Measurements from ENCODE around the gene SPPL2C. TPM values are rescaled to one million over a fixed set of nuclear protein-coding genes. Genes with fewer than 3 reads are reported as not detected.

Gene SPPL2C
- total RNA-seq, 1 experiment from 2014 or later = not detected

DNA sequence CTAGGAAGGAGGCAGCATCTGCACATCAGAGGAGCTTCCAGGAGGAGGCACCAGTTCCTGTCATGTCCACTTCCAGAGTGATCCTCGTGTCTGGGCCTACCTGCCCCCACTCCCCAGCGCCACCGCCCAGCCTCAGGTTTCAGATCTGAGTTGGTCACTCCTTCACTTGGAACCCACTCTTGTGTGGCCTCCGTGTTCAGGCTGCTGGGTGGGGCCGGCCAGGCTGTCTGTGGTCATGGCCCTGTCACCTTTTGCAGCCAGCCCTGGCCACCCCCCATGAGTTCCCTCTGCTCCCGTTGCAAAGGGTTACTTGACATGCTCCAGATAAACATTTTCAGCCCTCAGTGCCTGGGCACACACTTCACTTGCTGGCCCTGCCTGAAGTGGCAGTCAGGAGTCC, 26.6 kb upstream of the SPPL2C start:
- Histone ChIP-seq H3K27ac (ENCODE audit: low read depth, low read length, poor library complexity, severe bottlenecking) (no peak overlapping the region), H3K27me3 (replicated peaks; ENCODE audit: insufficient read depth, low read depth, low read length, poor library complexity) (no peaks in the 10 kb centered on the region), H3K4me3 (ENCODE audit: low read depth, low read length, poor library complexity, severe bottlenecking) (no peak overlapping the region), H3K4me1 (ENCODE audit: insufficient read depth, low read length, poor library complexity, severe bottlenecking) (no peaks in the 10 kb centered on the region), H3K9me3 (ENCODE audit: low read depth, low read length, poor library complexity, severe bottlenecking) (no peaks in the 10 kb centered on the region), H3K36me3 (ENCODE audit: insufficient read depth, low read length, poor library complexity, severe bottlenecking) (no peaks in the 10 kb centered on the region)
- no TSS peak for BruUV-seq (replicated peaks)
- POLR2A ChIA-PET (ENCODE audit: low non-redundant PET) = no interaction called here
- TF ChIP-seq, protein P1, sequence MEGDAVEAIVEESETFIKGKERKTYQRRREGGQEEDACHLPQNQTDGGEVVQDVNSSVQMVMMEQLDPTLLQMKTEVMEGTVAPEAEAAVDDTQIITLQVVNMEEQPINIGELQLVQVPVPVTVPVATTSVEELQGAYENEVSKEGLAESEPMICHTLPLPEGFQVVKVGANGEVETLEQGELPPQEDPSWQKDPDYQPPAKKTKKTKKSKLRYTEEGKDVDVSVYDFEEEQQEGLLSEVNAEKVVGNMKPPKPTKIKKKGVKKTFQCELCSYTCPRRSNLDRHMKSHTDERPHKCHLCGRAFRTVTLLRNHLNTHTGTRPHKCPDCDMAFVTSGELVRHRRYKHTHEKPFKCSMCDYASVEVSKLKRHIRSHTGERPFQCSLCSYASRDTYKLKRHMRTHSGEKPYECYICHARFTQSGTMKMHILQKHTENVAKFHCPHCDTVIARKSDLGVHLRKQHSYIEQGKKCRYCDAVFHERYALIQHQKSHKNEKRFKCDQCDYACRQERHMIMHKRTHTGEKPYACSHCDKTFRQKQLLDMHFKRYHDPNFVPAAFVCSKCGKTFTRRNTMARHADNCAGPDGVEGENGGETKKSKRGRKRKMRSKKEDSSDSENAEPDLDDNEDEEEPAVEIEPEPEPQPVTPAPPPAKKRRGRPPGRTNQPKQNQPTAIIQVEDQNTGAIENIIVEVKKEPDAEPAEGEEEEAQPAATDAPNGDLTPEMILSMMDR (conservative IDR thresholded peaks at IDR 0.05; ENCODE audit: low read depth, low read length) = no peak
- no peak for TF ChIP-seq EZH2 (IDR thresholded peaks at IDR 0.05; ENCODE audit: borderline replicate concordance, low read depth, low read length, poor library complexity, severe bottlenecking)
- intact Hi-C loops (cut with micrococcal nuclease; ENCODE audit: unreplicated experiment) = no loop called here
- CTCF ChIA-PET = no interaction called here
- no peak for DNase-seq (ENCODE audit: low spot score)

DNA sequence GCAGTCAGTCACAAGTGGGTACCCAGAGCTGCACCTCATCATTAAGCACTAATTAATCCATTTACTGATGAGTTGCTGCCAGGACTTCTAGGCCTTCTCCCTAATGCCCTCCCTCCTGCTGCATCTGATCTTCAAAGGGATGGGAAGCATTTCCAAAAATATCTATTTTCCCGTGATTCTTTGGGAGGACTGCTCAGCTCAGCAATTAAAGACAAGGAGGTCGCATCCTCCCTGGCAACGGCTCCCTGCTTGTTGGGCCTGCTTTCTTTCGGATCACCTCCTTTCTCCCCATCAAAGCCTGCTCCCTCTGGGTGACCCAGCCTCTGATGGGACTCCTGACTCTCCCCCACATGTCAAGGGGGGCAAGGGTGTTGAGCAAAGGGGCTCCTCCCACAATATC, 26.0 kb upstream of the SPPL2C start:
- Histone ChIP-seq H3K36me3 (ENCODE audit: insufficient read depth, low read length, poor library complexity, severe bottlenecking) (no peaks in the 10 kb centered on the region), H3K4me1 (ENCODE audit: insufficient read depth, low read length, poor library complexity, severe bottlenecking) (no peaks in the 10 kb centered on the region), H3K9me3 (ENCODE audit: low read depth, low read length, poor library complexity, severe bottlenecking) (no peaks in the 10 kb centered on the region), H3K4me3 (ENCODE audit: low read depth, low read length, poor library complexity, severe bottlenecking) (no peak overlapping the region), H3K27me3 (replicated peaks; ENCODE audit: insufficient read depth, low read depth, low read length, poor library complexity) (no peaks in the 10 kb centered on the region), H3K27ac (ENCODE audit: low read depth, low read length, poor library complexity, severe bottlenecking) (no peak overlapping the region)
- TF ChIP-seq EZH2 (IDR thresholded peaks at IDR 0.05; ENCODE audit: borderline replicate concordance, low read depth, low read length, poor library complexity, severe bottlenecking) = no peak
- TF ChIP-seq, protein P1 (conservative IDR thresholded peaks at IDR 0.05; ENCODE audit: low read depth, low read length) = no peak
- no peak for DNase-seq (ENCODE audit: low spot score)
- CTCF ChIA-PET = no interaction called here
- intact Hi-C loops (cut with micrococcal nuclease; ENCODE audit: unreplicated experiment) = no loop called here
- POLR2A ChIA-PET (ENCODE audit: low non-redundant PET) = no interaction called here
- no TSS peak for BruUV-seq (replicated peaks)

DNA sequence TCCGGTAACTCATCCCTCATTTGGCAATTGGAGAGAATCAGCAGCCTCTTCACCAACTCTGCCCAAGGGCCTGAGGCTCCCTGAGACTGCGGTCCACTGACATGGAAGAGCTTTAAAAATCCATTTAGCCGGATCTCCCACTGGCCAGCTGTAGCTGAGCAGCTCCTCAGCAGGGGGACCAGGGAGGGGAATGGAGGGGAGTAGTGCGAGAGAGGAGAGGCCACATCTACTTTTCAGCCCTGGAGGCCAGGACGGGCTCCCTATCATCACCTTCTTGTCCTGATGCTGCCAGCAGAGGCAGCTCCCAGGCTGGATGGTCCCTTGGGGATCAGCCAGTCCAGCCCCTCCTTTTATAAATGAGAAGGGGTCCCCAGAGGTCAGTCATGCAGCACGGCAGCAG, 25.0 kb upstream of the SPPL2C start:
- CTCF ChIA-PET = no interaction called here
- POLR2A ChIA-PET (ENCODE audit: low non-redundant PET) = no interaction called here
- Histone ChIP-seq H3K36me3 (ENCODE audit: insufficient read depth, low read length, poor library complexity, severe bottlenecking) (no peaks in the 10 kb centered on the region), H3K27me3 (replicated peaks; ENCODE audit: insufficient read depth, low read depth, low read length, poor library complexity) (no peaks in the 10 kb centered on the region), H3K27ac (ENCODE audit: low read depth, low read length, poor library complexity, severe bottlenecking) (no peak overlapping the region), H3K4me1 (ENCODE audit: insufficient read depth, low read length, poor library complexity, severe bottlenecking) (no peaks in the 10 kb centered on the region), H3K9me3 (ENCODE audit: low read depth, low read length, poor library complexity, severe bottlenecking) (no peaks in the 10 kb centered on the region), H3K4me3 (ENCODE audit: low read depth, low read length, poor library complexity, severe bottlenecking) (no peak overlapping the region)
- TF ChIP-seq, protein P1 (conservative IDR thresholded peaks at IDR 0.05; ENCODE audit: low read depth, low read length) = no peak
- no peak for TF ChIP-seq EZH2 (IDR thresholded peaks at IDR 0.05; ENCODE audit: borderline replicate concordance, low read depth, low read length, poor library complexity, severe bottlenecking)
- intact Hi-C loops (cut with micrococcal nuclease; ENCODE audit: unreplicated experiment) = no loop called here
- BruUV-seq (replicated peaks) = no TSS peak
- DNase-seq (ENCODE audit: low spot score) = no peak
